ENCODE results near the gene SIRT7. TPM values are rescaled to one million over a fixed set of nuclear protein-coding genes. Genes with fewer than 3 reads are reported as not detected.

SIRT7 gene
- total RNA-seq, 1 donor from 2014 or later: 30.2 TPM

- H3K4me2 ChIP-seq (ENCODE audit: low read length): no peak overlapping the region
- FAIRE-seq (no peak), DNase-seq (ENCODE audit: low read depth) (no peak)
- H3K4me3 ChIP-seq (ENCODE audit: insufficient read depth, low read depth, low read length): no peak overlapping the region
- H3K27me3 ChIP-seq (ENCODE audit: insufficient read depth, low read length): no peaks in the 10 kb centered on the region
- H3K4me1 Mint-ChIP-seq (ENCODE audit: low read depth, unreplicated experiment): peaks cover 5% of the 10 kb centered on the region
- H3K4me3 Mint-ChIP-seq (ENCODE audit: unreplicated experiment): no peak overlapping the region
- H3K9me3 Mint-ChIP-seq (ENCODE audit: unreplicated experiment): no peaks in the 10 kb centered on the region
- no peak overlapping the region for H3K9ac ChIP-seq (ENCODE audit: low read length)
- no peak overlapping the region for H2AFZ ChIP-seq (ENCODE audit: low read depth, low read length)
- H3K4me1 ChIP-seq (ENCODE audit: insufficient read depth, low read length): peaks cover 15% of the 10 kb centered on the region
- H4K20me1 ChIP-seq (ENCODE audit: insufficient read depth, low read length): peaks cover 37% of the 10 kb centered on the region
- H3K36me3 Mint-ChIP-seq (ENCODE audit: low read depth, unreplicated experiment): peaks cover 10% of the 10 kb centered on the region
- TF ChIP-seq CTCF (IDR thresholded peaks at IDR 0.05; ENCODE audit: insufficient read depth, low read depth, low read length) (no peak), EZH2 (IDR thresholded peaks at IDR 0.05; ENCODE audit: insufficient read depth, low read length) (no peak)
- H3K27me3 Mint-ChIP-seq (ENCODE audit: low read depth, unreplicated experiment): no peaks in the 10 kb centered on the region
- no peak overlapping the region for H3K27ac ChIP-seq (ENCODE audit: low read depth, low read length)
- peaks cover 20% of the 10 kb centered on the region for H3K79me2 ChIP-seq (ENCODE audit: insufficient read depth, low read length)
- H3K36me3 ChIP-seq (ENCODE audit: insufficient read depth, low read length): no peaks in the 10 kb centered on the region
- no peaks in the 10 kb centered on the region for H3K9me3 ChIP-seq (ENCODE audit: insufficient read depth, low read depth, low read length)
- H3K27ac Mint-ChIP-seq (ENCODE audit: unreplicated experiment): no peak overlapping the region
Measured at GRCh38 chr17:81932333-81932983, 14.5 kb upstream of the SIRT7 start.

- Mint-ChIP-seq H3K36me3 (ENCODE audit: low read depth, unreplicated experiment) (peaks cover 10% of the 10 kb centered on the region), H3K4me3 (ENCODE audit: unreplicated experiment) (no peak overlapping the region), H3K27me3 (ENCODE audit: low read depth, unreplicated experiment) (no peaks in the 10 kb centered on the region), H3K4me1 (ENCODE audit: low read depth, unreplicated experiment) (peaks cover 5% of the 10 kb centered on the region), H3K9me3 (ENCODE audit: unreplicated experiment) (no peaks in the 10 kb centered on the region), H3K27ac (ENCODE audit: unreplicated experiment) (no peak overlapping the region)
- H3K27me3 ChIP-seq (ENCODE audit: insufficient read depth, low read length): no peaks in the 10 kb centered on the region
- FAIRE-seq: no peak
- H3K4me3 ChIP-seq (ENCODE audit: insufficient read depth, low read depth, low read length): no peak overlapping the region
- H3K4me1 ChIP-seq (ENCODE audit: insufficient read depth, low read length): peaks cover 13% of the 10 kb centered on the region
- peaks cover 23% of the 10 kb centered on the region for H3K79me2 ChIP-seq (ENCODE audit: insufficient read depth, low read length)
- H2AFZ ChIP-seq (ENCODE audit: low read depth, low read length): no peak overlapping the region
- H3K36me3 ChIP-seq (ENCODE audit: insufficient read depth, low read length): no peaks in the 10 kb centered on the region
- H3K9me3 ChIP-seq (ENCODE audit: insufficient read depth, low read depth, low read length): no peaks in the 10 kb centered on the region
- H3K4me2 ChIP-seq (ENCODE audit: low read length): no peak overlapping the region
- H3K27ac ChIP-seq (ENCODE audit: low read depth, low read length): no peak overlapping the region
- H3K9ac ChIP-seq (ENCODE audit: low read length): no peak overlapping the region
- H4K20me1 ChIP-seq (ENCODE audit: insufficient read depth, low read length): peaks cover 37% of the 10 kb centered on the region
- TF ChIP-seq CTCF (IDR thresholded peaks at IDR 0.05; ENCODE audit: insufficient read depth, low read depth, low read length) (no peak), EZH2 (IDR thresholded peaks at IDR 0.05; ENCODE audit: insufficient read depth, low read length) (no peak)
- no peak for DNase-seq (ENCODE audit: low read depth)
Measured at GRCh38 chr17:81931557-81932332, 13.8 kb upstream of the SIRT7 start.

GRCh38 chr17:81931189-81931556 is 13.2 kb upstream of the SIRT7 start:
- peaks cover 12% of the 10 kb centered on the region for H3K4me1 ChIP-seq (ENCODE audit: insufficient read depth, low read length)
- FAIRE-seq (no peak), DNase-seq (ENCODE audit: low read depth) (no peak)
- H3K79me2 ChIP-seq (ENCODE audit: insufficient read depth, low read length): peaks cover 24% of the 10 kb centered on the region
- H3K4me3 Mint-ChIP-seq (ENCODE audit: unreplicated experiment): peak overlapping the region; percentile 45
- no peak overlapping the region for H2AFZ ChIP-seq (ENCODE audit: low read depth, low read length)
- no peaks in the 10 kb centered on the region for H3K9me3 Mint-ChIP-seq (ENCODE audit: unreplicated experiment)
- peaks cover 10% of the 10 kb centered on the region for H3K36me3 Mint-ChIP-seq (ENCODE audit: low read depth, unreplicated experiment)
- H3K9ac ChIP-seq (ENCODE audit: low read length): no peak overlapping the region
- H3K4me2 ChIP-seq (ENCODE audit: low read length): no peak overlapping the region
- H3K4me1 Mint-ChIP-seq (ENCODE audit: low read depth, unreplicated experiment): peaks cover 8% of the 10 kb centered on the region
- H4K20me1 ChIP-seq (ENCODE audit: insufficient read depth, low read length): peaks cover 41% of the 10 kb centered on the region
- H3K27ac ChIP-seq (ENCODE audit: low read depth, low read length): no peak overlapping the region
- no peaks in the 10 kb centered on the region for H3K27me3 Mint-ChIP-seq (ENCODE audit: low read depth, unreplicated experiment)
- H3K27me3 ChIP-seq (ENCODE audit: insufficient read depth, low read length): no peaks in the 10 kb centered on the region
- no peak for TF ChIP-seq EZH2 (IDR thresholded peaks at IDR 0.05; ENCODE audit: insufficient read depth, low read length)
- no peak for TF ChIP-seq CTCF (IDR thresholded peaks at IDR 0.05; ENCODE audit: insufficient read depth, low read depth, low read length)
- no peaks in the 10 kb centered on the region for H3K36me3 ChIP-seq (ENCODE audit: insufficient read depth, low read length)
- no peaks in the 10 kb centered on the region for H3K9me3 ChIP-seq (ENCODE audit: insufficient read depth, low read depth, low read length)
- H3K27ac Mint-ChIP-seq (ENCODE audit: unreplicated experiment): no peak overlapping the region
- no peak overlapping the region for H3K4me3 ChIP-seq (ENCODE audit: insufficient read depth, low read depth, low read length)
